CD4-positive, alpha-beta T cell treated with Interleukin-17A for 4 hours (primary cell): ENCODE results near the gene TMCO6.

ENCODE experiments used
- DNase-seq: peaks from one replicate; pipeline ENCODE4 v3.0.0-alpha.2; 2020; ENCODE audit warnings: mixed read lengths

The TMCO6 gene

DNA sequence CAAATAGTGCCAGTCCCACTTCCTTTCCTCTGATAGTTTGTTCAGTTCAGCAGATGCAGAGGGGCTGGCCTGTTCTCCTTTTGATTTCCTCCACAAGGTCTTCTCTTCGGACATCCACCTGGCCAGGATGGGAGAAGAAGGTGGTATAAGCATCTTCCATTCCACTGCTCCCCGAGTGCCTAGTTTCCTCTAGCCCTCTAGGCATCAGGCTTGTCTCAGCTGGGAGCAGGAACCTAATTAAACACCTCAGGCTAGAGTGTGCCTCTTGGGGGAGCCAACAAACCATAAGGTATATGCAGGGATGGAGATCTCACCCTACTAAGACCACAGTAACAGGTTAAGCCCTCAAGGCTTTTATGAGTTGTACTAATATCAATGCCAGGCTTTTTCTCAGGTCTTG, 35.0 kb downstream of the TMCO6 start:
- no peak for DNase-seq

DNA sequence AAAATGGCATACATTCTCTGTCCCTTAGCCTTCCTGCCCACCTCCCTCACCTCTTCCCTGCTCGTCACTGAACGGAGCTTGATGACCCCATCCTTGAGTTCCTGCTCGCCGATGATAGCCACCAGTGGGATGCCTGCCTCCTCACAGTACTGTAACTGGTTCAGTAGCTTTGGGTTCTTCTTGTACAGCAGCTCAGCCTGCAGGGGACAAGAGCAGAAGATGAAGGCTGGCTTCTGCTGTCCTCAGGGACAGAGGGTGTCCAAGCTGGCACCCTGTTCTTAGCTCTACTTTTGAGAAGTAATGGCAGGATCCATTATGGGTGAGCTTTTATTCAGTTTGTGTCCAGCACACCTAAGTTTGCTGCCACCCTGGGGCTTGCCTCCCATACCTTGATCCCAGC, 35.4 kb downstream of the TMCO6 start:
- DNase-seq = no peak

DNA sequence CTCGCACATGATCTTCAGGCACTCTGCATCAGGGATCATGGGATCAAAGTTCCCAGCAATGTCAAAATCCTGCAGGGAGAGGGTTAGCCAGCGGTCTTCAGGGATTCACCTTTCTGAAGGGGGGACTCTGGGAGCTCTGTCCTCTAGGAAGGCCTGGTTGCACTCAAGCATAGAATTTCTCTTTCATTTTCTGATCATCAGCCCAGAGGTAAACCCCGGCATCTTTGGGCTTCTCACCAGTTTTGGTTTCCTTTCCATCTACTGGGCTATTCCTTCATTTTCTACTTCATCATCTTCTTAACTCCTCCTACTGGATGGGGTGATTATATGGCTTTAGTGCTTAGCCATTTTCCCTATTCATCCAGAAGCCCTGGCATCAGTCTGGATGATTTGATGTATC, 38.7 kb downstream of the TMCO6 start:
- no peak for DNase-seq

GRCh38 chr5:140678993-140679392, 39.7 kb downstream of the TMCO6 start:
- DNase-seq = no peak

DNA sequence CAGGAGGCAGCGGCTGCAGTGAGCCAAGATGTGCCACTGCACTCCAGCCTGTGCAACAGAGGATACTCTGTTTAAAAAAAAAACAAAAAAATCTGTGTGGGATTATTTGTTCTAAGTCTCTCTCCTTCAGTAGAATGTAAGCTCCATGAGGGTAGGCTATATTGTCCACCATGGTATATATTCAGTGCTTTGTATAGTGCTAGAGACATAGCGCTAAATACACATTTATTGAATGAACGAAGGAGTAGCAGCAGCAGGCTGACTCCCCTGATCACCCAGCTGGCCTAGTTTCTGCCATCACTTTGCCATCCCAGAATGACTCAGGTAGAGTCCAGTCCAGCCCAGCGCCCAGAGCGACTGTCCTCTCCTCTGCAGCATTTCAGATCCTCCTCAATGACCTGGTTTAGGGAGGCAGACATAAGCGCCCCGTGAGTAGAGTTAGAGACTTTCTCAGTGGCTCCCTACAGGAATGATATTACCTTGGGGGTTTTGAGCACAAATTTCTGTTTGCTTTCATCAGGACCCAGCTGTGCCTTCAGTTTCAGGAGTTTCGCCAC, 51.2 kb downstream of the TMCO6 start:
- no peak for DNase-seq

DNA sequence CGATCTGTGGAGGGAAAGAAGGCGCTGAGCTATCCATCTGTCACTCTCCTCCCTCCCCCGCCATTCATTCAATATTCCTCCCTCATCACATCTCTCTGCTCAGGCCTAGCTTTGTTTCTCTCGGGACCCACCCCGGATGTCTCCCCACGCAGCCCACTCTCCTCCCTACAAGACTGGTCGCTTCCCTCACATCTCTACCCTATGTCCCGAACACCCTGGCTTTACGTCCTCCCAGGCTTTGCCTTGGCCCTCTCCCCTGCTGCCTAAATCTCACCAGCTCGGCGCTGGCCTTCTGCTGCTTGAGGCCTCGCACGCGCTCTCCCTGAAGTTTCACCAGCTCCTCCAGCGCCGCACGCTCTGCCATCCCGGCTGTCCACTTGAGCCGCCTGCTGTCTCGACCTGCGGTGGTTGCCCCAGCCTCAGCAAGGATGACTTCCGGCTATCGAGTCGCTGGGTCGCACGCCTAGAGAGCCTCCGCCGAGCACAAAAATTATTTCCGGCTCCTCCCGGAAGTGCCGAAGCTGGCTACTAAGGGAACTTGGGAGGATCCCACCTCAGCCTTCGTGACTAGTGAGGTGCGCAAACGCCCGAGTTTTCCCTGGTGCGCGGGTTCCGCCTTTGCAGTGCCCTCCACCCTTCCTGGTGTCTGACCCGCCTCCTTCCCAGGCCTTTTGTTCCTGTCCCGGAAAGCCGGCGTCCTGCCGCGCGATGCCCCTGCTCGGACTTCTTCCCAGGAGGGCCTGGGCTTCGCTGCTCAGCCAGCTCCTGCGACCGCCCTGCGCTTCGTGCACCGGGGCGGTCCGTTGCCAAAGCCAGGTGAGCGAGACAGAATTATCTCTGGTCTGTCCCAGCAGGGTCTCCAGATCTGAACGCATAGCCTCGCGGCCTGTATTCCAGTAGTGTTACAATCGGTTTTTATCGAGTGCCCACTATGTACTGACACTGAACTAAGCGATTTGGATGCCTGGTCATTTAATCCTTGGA, 52.0 kb downstream of the TMCO6 start, which contains the start of the genes HARS1 and HARS2:
HARS1 (minus strand) TSS at position 430 of the 984 bp plus-strand sequence; CDS start at position 364, 66 bp downstream.
HARS2 (plus strand) TSS at position 515 of the 984 bp plus-strand sequence; CDS start at position 709, 194 bp downstream.
- peak; percentile 86 for DNase-seq

DNA sequence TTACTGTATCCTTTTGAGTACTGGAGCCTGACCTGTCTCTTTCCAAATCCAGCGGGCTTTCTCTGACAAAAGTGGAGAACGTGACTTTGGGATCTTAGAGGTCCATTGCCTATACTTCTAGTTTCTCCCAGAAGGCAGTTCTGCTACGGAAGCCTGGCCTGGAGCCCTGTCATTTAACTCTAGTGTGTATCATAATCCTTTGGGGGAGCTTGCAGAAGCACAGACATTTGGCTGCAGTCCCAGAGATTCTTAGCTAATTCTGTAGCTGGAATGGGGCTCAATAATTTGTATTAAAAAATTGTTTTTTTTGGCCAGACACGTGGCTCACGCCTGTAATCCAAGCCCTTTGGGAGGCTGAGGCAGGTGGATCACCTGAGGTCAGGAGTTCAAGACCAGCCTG, 55.0 kb downstream of the TMCO6 start:
- no peak for DNase-seq
